ENCODE measurements around the gene CLEC4M. TPM values are rescaled to one million over a fixed set of nuclear protein-coding genes. Genes with fewer than 3 reads are reported as not detected.

The CLEC4M gene, protein sequence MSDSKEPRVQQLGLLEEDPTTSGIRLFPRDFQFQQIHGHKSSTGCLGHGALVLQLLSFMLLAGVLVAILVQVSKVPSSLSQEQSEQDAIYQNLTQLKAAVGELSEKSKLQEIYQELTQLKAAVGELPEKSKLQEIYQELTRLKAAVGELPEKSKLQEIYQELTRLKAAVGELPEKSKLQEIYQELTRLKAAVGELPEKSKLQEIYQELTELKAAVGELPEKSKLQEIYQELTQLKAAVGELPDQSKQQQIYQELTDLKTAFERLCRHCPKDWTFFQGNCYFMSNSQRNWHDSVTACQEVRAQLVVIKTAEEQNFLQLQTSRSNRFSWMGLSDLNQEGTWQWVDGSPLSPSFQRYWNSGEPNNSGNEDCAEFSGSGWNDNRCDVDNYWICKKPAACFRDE
- under 1 TPM in 1 of 2 donors, not detected in 1; 0.04 TPM for polyA plus RNA-seq

DNA sequence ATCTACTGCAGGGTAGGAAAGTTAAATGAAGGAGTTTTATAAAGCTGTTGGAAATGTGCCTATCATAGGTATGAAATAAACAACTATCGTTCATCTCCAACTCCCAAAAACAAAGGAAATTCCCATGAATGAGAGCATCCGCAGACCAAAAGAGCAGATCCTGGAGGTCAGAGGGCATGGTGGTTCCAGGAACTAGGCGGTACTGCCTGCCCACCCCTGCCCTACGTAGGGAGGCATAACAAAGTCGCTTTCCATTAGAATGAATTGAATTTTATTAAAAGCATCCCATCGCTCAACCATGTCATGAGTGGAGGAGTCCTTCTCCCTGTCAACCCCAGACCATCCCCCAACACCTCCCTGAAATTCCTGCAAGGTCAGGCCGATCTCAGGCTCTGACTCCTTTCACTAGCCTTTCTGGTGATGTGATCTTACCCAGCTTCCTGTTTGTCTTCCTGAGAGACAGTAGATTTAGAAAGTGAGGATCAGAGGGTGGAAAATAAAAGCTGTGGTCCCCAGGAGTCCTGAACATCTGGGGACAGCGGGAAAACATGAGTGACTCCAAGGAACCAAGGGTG, at the start of gene CLEC4M:
CLEC4M (plus strand) TSS at position 525 of the 575 bp plus-strand sequence; CDS start at position 549, 24 bp downstream.
- peaks cover 0 to 7% of the 10 kb centered on the region in 2 donors for H3K9me3 ChIP-seq (ENCODE audit: control insufficient read depth in 2 of 2, insufficient read depth in 1 of 2, low read depth in 1 of 2, low read length in 1 of 2)
- H3K4me1 ChIP-seq (ENCODE audit: control insufficient read depth in 2 of 2, insufficient read depth in 2 of 2, low read length in 1 of 2) = no peaks in the 10 kb centered on the region
- no peaks in the 10 kb centered on the region for H3K27me3 ChIP-seq (ENCODE audit: control insufficient read depth in 1 of 2, insufficient read depth in 2 of 2, low read length in 2 of 2)
- H3K27ac ChIP-seq (ENCODE audit: low read depth in 2 of 2, low read length in 1 of 2) = no peak within 1 kb of the TSS
- 77 to 80% methylated on average over 8 of the region's 8 CpGs for WGBS, 2 donors
- H3K36me3 ChIP-seq (ENCODE audit: control insufficient read depth in 2 of 2, insufficient read depth in 2 of 2, low read length in 1 of 2) = no peaks in the 10 kb centered on the region
- no peak within 1 kb of the TSS for H3K4me3 ChIP-seq (ENCODE audit: low read depth in 1 of 2, low read length in 2 of 2)

DNA sequence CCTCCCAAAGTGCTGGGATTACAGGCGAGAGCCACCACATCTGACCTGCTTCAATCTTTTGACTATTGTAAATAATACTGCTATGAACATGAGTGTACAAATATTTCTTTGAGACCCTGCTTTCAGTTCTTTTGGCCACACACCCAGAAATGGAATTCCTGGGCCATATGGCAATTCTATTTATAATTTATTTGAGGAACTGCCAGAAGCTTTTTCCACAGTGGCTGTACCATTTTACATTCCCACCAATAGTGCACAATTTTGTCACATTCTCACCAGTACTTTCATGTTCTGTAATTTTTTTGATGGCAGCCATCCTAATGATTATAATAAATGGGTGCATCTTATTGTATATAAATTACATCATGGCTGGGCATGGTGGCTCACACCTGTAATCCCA, 47.4 kb upstream of the CLEC4M start:
- Histone ChIP-seq H3K4me1 (ENCODE audit: control insufficient read depth in 2 of 2, insufficient read depth in 2 of 2, low read length in 1 of 2) (no peaks in the 10 kb centered on the region), H3K27me3 (ENCODE audit: control insufficient read depth in 1 of 2, insufficient read depth in 2 of 2, low read length in 2 of 2) (peaks cover 0 to 2% of the 10 kb centered on the region in 2 donors), H3K36me3 (ENCODE audit: control insufficient read depth in 2 of 2, insufficient read depth in 2 of 2, low read length in 1 of 2) (no peaks in the 10 kb centered on the region), H3K4me3 (ENCODE audit: low read depth in 1 of 2, low read length in 2 of 2) (no peak overlapping the region), H3K27ac (ENCODE audit: low read depth in 2 of 2, low read length in 1 of 2) (no peak overlapping the region), H3K9me3 (ENCODE audit: control insufficient read depth in 2 of 2, insufficient read depth in 1 of 2, low read depth in 1 of 2, low read length in 1 of 2) (peaks cover 0 to 3% of the 10 kb centered on the region in 2 donors)
- WGBS, 2 donors = 76 to 77% methylated on average over 1 of the region's 1 CpG

DNA sequence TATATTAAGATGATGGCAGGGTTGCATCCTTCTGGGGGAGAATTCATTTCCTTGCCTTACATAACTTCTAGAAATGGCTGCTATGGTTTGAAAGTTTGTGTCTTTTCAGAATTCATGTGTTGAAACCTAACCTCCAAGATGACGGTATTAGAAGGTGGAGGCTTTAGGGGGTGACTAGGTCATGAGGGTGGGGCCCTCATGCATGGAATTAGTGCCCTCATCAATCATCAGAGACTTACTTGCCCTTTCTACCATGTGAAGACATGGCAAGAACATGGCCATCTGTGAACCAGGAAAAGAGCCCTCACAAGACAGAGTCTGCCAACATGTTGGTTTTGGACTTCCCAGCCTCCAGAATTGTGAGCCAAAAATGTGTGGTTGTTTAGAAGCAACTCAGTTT, 46.3 kb upstream of the CLEC4M start:
- peaks cover 0 to 2% of the 10 kb centered on the region in 2 donors for H3K27me3 ChIP-seq (ENCODE audit: control insufficient read depth in 1 of 2, insufficient read depth in 2 of 2, low read length in 2 of 2)
- no peak overlapping the region for H3K4me3 ChIP-seq (ENCODE audit: low read depth in 1 of 2, low read length in 2 of 2)
- peaks cover 0 to 3% of the 10 kb centered on the region in 2 donors for H3K9me3 ChIP-seq (ENCODE audit: control insufficient read depth in 2 of 2, insufficient read depth in 1 of 2, low read depth in 1 of 2, low read length in 1 of 2)
- WGBS, 2 donors = 68 to 74% methylated on average over 1 of the region's 1 CpG
- H3K36me3 ChIP-seq (ENCODE audit: control insufficient read depth in 2 of 2, insufficient read depth in 2 of 2, low read length in 1 of 2) = no peaks in the 10 kb centered on the region
- H3K27ac ChIP-seq (ENCODE audit: low read depth in 2 of 2, low read length in 1 of 2) = no peak overlapping the region
- no peaks in the 10 kb centered on the region for H3K4me1 ChIP-seq (ENCODE audit: control insufficient read depth in 2 of 2, insufficient read depth in 2 of 2, low read length in 1 of 2)

DNA sequence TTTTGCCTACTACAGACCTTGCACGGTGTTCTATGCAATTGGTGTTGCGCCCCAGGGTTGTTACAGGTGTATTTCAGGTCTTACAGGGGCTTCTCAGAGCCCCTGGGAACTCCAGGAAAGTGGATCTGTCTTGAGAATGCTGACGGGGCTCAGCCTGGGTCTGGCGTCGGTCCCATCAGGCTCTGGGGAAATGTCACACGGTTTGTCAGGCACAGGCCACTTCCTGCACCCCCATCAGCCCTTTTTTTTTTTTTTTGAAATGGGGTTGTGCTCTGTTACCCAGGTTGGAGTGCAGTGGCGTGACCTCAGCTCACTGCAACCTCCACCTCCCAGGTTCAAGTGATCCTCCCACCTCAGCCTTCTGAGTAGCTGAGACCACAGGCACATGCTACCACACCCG, 44.4 kb upstream of the CLEC4M start:
- WGBS, 2 donors = 56 to 57% methylated on average over 8 of the region's 8 CpGs
- H3K27me3 ChIP-seq (ENCODE audit: control insufficient read depth in 1 of 2, insufficient read depth in 2 of 2, low read length in 2 of 2) = peaks cover 0 to 2% of the 10 kb centered on the region in 2 donors
- H3K4me3 ChIP-seq (ENCODE audit: low read depth in 1 of 2, low read length in 2 of 2) = no peak overlapping the region
- H3K27ac ChIP-seq (ENCODE audit: low read depth in 2 of 2, low read length in 1 of 2) = no peak overlapping the region
- no peaks in the 10 kb centered on the region for H3K36me3 ChIP-seq (ENCODE audit: control insufficient read depth in 2 of 2, insufficient read depth in 2 of 2, low read length in 1 of 2)
- no peaks in the 10 kb centered on the region for H3K4me1 ChIP-seq (ENCODE audit: control insufficient read depth in 2 of 2, insufficient read depth in 2 of 2, low read length in 1 of 2)
- H3K9me3 ChIP-seq (ENCODE audit: control insufficient read depth in 2 of 2, insufficient read depth in 1 of 2, low read depth in 1 of 2, low read length in 1 of 2) = peaks cover 0 to 3% of the 10 kb centered on the region in 2 donors

DNA sequence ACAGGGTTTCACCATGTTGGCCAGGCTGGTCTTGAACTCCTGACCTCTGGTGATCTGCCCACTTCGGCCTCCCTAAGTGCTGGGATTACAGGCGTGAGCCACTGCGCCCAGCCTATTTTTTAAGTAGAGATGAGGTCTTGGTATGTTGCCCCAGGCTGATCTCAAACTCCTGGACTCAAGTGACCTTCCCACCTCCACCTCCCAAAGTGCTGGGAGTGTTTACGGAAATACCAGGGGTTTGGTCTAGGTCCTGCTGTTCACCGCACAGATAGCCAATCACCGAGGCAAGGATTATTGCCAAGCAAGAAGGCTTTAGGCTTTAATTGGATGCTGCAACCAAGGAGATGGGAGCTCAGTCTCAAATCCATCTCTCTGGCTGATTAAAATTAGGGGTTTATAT, 42.7 kb upstream of the CLEC4M start:
- Histone ChIP-seq H3K27ac (ENCODE audit: low read depth in 2 of 2, low read length in 1 of 2) (no peak overlapping the region), H3K4me3 (ENCODE audit: low read depth in 1 of 2, low read length in 2 of 2) (no peak overlapping the region), H3K36me3 (ENCODE audit: control insufficient read depth in 2 of 2, insufficient read depth in 2 of 2, low read length in 1 of 2) (no peaks in the 10 kb centered on the region), H3K9me3 (ENCODE audit: control insufficient read depth in 2 of 2, insufficient read depth in 1 of 2, low read depth in 1 of 2, low read length in 1 of 2) (peaks cover 0 to 3% of the 10 kb centered on the region in 2 donors), H3K27me3 (ENCODE audit: control insufficient read depth in 1 of 2, insufficient read depth in 2 of 2, low read length in 2 of 2) (peaks cover 0 to 2% of the 10 kb centered on the region in 2 donors), H3K4me1 (ENCODE audit: control insufficient read depth in 2 of 2, insufficient read depth in 2 of 2, low read length in 1 of 2) (no peaks in the 10 kb centered on the region)
- WGBS, 2 donors = 76 to 77% methylated on average over 6 of the region's 6 CpGs

DNA sequence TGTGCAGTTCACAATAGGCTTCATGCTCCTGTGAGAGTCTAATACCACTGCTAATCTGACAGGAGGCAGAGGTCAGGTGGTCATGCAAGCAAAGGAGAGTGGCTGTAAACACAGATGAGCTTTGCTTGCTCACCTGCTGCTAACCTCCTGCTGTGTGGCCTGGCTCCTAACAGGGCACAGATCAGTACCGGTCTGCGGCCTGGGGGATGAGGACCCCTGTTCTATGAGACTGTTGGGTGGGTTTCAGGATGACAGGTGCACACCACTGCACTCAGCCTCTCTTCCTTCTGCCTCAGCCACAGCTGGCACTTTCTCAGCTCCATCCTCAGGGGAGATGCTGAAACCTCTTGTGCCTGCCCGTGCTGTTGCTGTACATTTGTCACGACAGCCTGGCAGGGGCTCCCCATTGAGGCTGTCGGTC, 40.8 kb upstream of the CLEC4M start:
- WGBS, 2 donors = 41 to 43% methylated on average over 5 of the region's 5 CpGs
- Histone ChIP-seq H3K27ac (ENCODE audit: low read depth in 2 of 2, low read length in 1 of 2) (no peak overlapping the region), H3K27me3 (ENCODE audit: control insufficient read depth in 1 of 2, insufficient read depth in 2 of 2, low read length in 2 of 2) (no peaks in the 10 kb centered on the region), H3K4me1 (ENCODE audit: control insufficient read depth in 2 of 2, insufficient read depth in 2 of 2, low read length in 1 of 2) (no peaks in the 10 kb centered on the region), H3K9me3 (ENCODE audit: control insufficient read depth in 2 of 2, insufficient read depth in 1 of 2, low read depth in 1 of 2, low read length in 1 of 2) (no peaks in the 10 kb centered on the region), H3K4me3 (ENCODE audit: low read depth in 1 of 2, low read length in 2 of 2) (no peak overlapping the region), H3K36me3 (ENCODE audit: control insufficient read depth in 2 of 2, insufficient read depth in 2 of 2, low read length in 1 of 2) (no peaks in the 10 kb centered on the region)

DNA sequence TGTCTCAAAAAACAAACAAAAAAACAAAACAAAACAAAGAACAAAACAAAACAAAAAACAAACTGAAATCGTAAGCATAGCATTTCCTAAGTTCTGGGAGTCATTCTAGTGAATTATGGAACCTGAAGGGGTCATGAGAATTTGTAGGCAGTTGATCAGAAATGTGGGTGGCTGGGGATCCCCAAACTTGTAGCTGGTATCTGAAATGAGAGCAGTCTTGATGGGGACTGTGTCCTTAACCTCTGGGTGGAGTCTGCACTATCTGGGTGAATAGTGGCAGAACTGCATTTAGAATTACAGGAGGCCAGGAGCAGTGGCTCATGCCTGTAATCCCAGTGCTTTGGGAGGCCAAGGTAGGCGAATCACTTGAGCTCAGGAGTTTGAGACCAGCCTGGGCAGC, 37.3 kb upstream of the CLEC4M start:
- 54 to 60% methylated on average over 2 of the region's 2 CpGs for WGBS, 2 donors

DNA sequence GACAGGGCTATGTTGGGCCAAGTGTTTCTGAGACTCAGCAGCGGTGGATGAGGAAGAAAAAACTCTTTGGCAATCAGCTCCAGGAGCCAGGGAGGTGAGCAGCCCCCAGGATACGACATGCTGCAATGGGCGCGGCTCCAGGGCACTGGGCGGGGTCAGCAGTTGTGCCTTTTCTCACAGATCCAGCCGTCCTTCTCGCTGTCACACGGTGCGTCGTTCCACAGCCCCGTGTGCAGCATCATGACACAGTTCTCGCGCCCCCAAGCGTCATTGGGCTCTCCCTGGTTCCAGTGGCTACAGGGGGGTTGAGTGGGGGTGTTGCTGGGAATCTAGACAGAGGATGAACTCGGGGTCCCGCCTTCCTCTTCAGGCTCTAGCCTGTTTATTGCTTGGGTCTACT, 33.8 kb upstream of the CLEC4M start:
- peaks cover 0 to 10% of the 10 kb centered on the region in 2 donors for H3K27me3 ChIP-seq (ENCODE audit: control insufficient read depth in 1 of 2, insufficient read depth in 2 of 2, low read length in 2 of 2)

More for the DNA sequence above, 37.3 kb upstream of the CLEC4M start:
- H3K27me3 ChIP-seq (ENCODE audit: control insufficient read depth in 1 of 2, insufficient read depth in 2 of 2, low read length in 2 of 2) = peaks cover 0 to 10% of the 10 kb centered on the region in 2 donors
- no peak overlapping the region for H3K27ac ChIP-seq (ENCODE audit: low read depth in 2 of 2, low read length in 1 of 2)
- H3K4me1 ChIP-seq (ENCODE audit: control insufficient read depth in 2 of 2, insufficient read depth in 2 of 2, low read length in 1 of 2) = peaks cover 0 to 5% of the 10 kb centered on the region in 2 donors
- no peaks in the 10 kb centered on the region for H3K36me3 ChIP-seq (ENCODE audit: control insufficient read depth in 2 of 2, insufficient read depth in 2 of 2, low read length in 1 of 2)
- no peak overlapping the region for H3K4me3 ChIP-seq (ENCODE audit: low read depth in 1 of 2, low read length in 2 of 2)
- H3K9me3 ChIP-seq (ENCODE audit: control insufficient read depth in 2 of 2, insufficient read depth in 1 of 2, low read depth in 1 of 2, low read length in 1 of 2) = no peaks in the 10 kb centered on the region

DNA sequence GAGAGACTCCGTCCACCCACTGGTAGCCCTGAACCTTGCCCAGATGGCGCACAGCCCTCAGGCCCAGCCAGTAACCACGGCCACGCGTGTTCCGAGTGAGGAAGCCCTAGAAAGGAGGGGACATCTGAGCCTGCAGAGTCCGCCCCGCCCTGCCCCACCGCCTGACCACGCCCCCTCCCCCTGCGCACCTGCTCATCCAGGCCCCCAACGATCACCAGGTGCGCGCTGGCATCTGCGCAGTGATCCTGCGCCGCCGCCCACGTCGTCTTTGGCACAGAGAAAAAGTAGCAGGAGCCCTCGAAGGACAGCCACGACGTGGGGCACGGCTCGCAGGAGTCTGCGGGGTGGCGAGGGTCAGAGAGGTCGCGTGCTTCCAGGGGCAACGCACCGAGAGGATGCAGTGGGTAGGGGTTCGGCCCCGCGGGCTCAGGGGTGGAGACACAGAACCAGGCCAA, 33.2 kb upstream of the CLEC4M start:
- Histone ChIP-seq H3K27me3 (ENCODE audit: control insufficient read depth in 1 of 2, insufficient read depth in 2 of 2, low read length in 2 of 2) (peaks cover 0 to 10% of the 10 kb centered on the region in 2 donors), H3K36me3 (ENCODE audit: control insufficient read depth in 2 of 2, insufficient read depth in 2 of 2, low read length in 1 of 2) (no peaks in the 10 kb centered on the region), H3K9me3 (ENCODE audit: control insufficient read depth in 2 of 2, insufficient read depth in 1 of 2, low read depth in 1 of 2, low read length in 1 of 2) (no peaks in the 10 kb centered on the region), H3K27ac (ENCODE audit: low read depth in 2 of 2, low read length in 1 of 2) (no peak overlapping the region), H3K4me1 (ENCODE audit: control insufficient read depth in 2 of 2, insufficient read depth in 2 of 2, low read length in 1 of 2) (peaks cover 0 to 5% of the 10 kb centered on the region in 2 donors), H3K4me3 (ENCODE audit: low read depth in 1 of 2, low read length in 2 of 2) (no peak overlapping the region)
- 8 to 9% methylated on average over 34 of the region's 34 CpGs for WGBS, 2 donors

More for the DNA sequence above, 33.8 kb upstream of the CLEC4M start:
- Histone ChIP-seq H3K9me3 (ENCODE audit: control insufficient read depth in 2 of 2, insufficient read depth in 1 of 2, low read depth in 1 of 2, low read length in 1 of 2) (no peaks in the 10 kb centered on the region), H3K36me3 (ENCODE audit: control insufficient read depth in 2 of 2, insufficient read depth in 2 of 2, low read length in 1 of 2) (no peaks in the 10 kb centered on the region), H3K4me1 (ENCODE audit: control insufficient read depth in 2 of 2, insufficient read depth in 2 of 2, low read length in 1 of 2) (peaks cover 0 to 5% of the 10 kb centered on the region in 2 donors), H3K27ac (ENCODE audit: low read depth in 2 of 2, low read length in 1 of 2) (no peak overlapping the region), H3K4me3 (ENCODE audit: low read depth in 1 of 2, low read length in 2 of 2) (no peak overlapping the region)
- WGBS, 2 donors = 9 to 18% methylated on average over 16 of the region's 16 CpGs
